Measurements from ENCODE around the gene VDR.
"Not testable (repeated sequence)": the region's sequence is repeated elsewhere in the genome, so short reads cannot be mapped to it uniquely, and the experiment has no call there.

The VDR gene

GRCh38 chr12:47811581-47812484 lies 93.0 kb downstream of the VDR start:
- Histone ChIP-seq H3K36me3 (ENCODE audit: control insufficient read depth, insufficient read depth, low read length) (no peaks in the 10 kb centered on the region), H3K9me3 (ENCODE audit: control insufficient read depth, insufficient read depth, low read length) (no peaks in the 10 kb centered on the region), H3K27me3 (ENCODE audit: control insufficient read depth, insufficient read depth, low read length) (no peaks in the 10 kb centered on the region), H3K9ac (ENCODE audit: low read depth, low read length) (no peak overlapping the region), H3K4me1 (ENCODE audit: control insufficient read depth, insufficient read depth, low read length) (peaks cover 43% of the 10 kb centered on the region), H3K4me3 (ENCODE audit: low read depth, low read length) (peak overlapping the region; percentile 27)

- Histone ChIP-seq H3K9ac (ENCODE audit: low read depth, low read length) (no peak overlapping the region), H3K36me3 (ENCODE audit: control insufficient read depth, insufficient read depth, low read length) (no peaks in the 10 kb centered on the region), H3K9me3 (ENCODE audit: control insufficient read depth, insufficient read depth, low read length) (no peaks in the 10 kb centered on the region), H3K4me1 (ENCODE audit: control insufficient read depth, insufficient read depth, low read length) (peaks cover 40% of the 10 kb centered on the region), H3K27me3 (ENCODE audit: control insufficient read depth, insufficient read depth, low read length) (no peaks in the 10 kb centered on the region), H3K4me3 (ENCODE audit: low read depth, low read length) (no peak overlapping the region)
Measured at GRCh38 chr12:47811072-47811396, 93.8 kb downstream of the VDR start.

GRCh38 chr12:47809518-47809917 lies 95.3 kb downstream of the VDR start:
- peaks cover 40% of the 10 kb centered on the region for H3K4me1 ChIP-seq (ENCODE audit: control insufficient read depth, insufficient read depth, low read length)
- not testable (repeated sequence) for H3K9ac ChIP-seq (ENCODE audit: low read depth, low read length); H3K27me3 ChIP-seq (ENCODE audit: control insufficient read depth, insufficient read depth, low read length); H3K9me3 ChIP-seq (ENCODE audit: control insufficient read depth, insufficient read depth, low read length); H3K4me3 ChIP-seq (ENCODE audit: low read depth, low read length); H3K36me3 ChIP-seq (ENCODE audit: control insufficient read depth, insufficient read depth, low read length)

DNA sequence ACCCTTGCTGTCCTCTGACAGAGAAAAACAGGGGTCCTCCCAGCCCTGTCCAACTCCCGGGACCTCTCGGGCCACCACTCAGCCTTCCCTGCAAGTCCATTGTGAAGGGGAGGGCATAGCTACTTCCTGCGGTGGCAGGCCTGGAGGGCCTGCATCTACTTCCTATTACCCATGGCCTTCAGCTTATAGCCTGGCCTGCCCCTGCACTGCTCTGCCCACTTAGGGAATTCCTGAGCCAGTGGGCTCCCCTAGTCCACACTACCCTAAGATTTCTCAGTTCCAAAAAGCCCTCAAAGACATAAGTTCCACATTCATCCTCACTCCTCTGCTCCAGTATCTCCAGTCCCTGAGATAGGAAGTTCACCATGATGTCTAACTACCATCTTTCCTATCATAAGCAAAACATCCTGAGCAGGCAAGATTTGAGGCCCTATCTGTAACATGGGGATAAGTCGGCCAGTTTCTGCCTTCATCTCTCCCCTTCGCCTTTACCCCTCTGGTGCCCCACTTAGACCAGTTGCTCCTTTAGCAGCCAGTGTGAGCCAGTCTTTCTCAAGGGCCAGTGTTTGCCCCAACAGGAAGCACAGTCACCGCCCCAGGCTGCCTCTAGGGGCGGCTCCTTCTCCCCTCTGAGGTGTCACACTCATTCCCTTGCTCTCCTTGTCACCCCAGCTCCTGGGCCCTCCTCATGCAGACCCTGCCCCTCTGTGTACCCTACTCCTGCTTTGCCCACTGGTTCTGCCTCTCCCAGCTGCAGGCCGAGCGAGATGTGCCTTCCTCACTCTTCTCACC lies 96.0 kb downstream of the VDR start:
- H3K27me3 ChIP-seq (ENCODE audit: control insufficient read depth, insufficient read depth, low read length) = no peaks in the 10 kb centered on the region
- peaks cover 37% of the 10 kb centered on the region for H3K4me1 ChIP-seq (ENCODE audit: control insufficient read depth, insufficient read depth, low read length)
- no peaks in the 10 kb centered on the region for H3K9me3 ChIP-seq (ENCODE audit: control insufficient read depth, insufficient read depth, low read length)
- H3K9ac ChIP-seq (ENCODE audit: low read depth, low read length) = no peak overlapping the region
- peaks cover 12% of the 10 kb centered on the region for H3K36me3 ChIP-seq (ENCODE audit: control insufficient read depth, insufficient read depth, low read length)
- H3K4me3 ChIP-seq (ENCODE audit: low read depth, low read length) = no peak overlapping the region

GRCh38 chr12:47808050-47808449 lies 96.7 kb downstream of the VDR start:
- no peaks in the 10 kb centered on the region for H3K9me3 ChIP-seq (ENCODE audit: control insufficient read depth, insufficient read depth, low read length)
- no peak overlapping the region for H3K4me3 ChIP-seq (ENCODE audit: low read depth, low read length)
- H3K9ac ChIP-seq (ENCODE audit: low read depth, low read length) = no peak overlapping the region
- peaks cover 12% of the 10 kb centered on the region for H3K36me3 ChIP-seq (ENCODE audit: control insufficient read depth, insufficient read depth, low read length)
- H3K4me1 ChIP-seq (ENCODE audit: control insufficient read depth, insufficient read depth, low read length) = peaks cover 32% of the 10 kb centered on the region
- H3K27me3 ChIP-seq (ENCODE audit: control insufficient read depth, insufficient read depth, low read length) = no peaks in the 10 kb centered on the region

GRCh38 chr12:47807338-47807737 lies 97.5 kb downstream of the VDR start:
- Histone ChIP-seq H3K4me1 (ENCODE audit: control insufficient read depth, insufficient read depth, low read length) (peaks cover 34% of the 10 kb centered on the region), H3K9ac (ENCODE audit: low read depth, low read length) (no peak overlapping the region), H3K36me3 (ENCODE audit: control insufficient read depth, insufficient read depth, low read length) (peaks cover 12% of the 10 kb centered on the region)

GRCh38 chr12:47805417-47805816 lies 99.4 kb downstream of the VDR start:
- no peaks in the 10 kb centered on the region for H3K27me3 ChIP-seq (ENCODE audit: control insufficient read depth, insufficient read depth, low read length)
- H3K36me3 ChIP-seq (ENCODE audit: control insufficient read depth, insufficient read depth, low read length) = peaks cover 23% of the 10 kb centered on the region
- H3K9ac ChIP-seq (ENCODE audit: low read depth, low read length) = no peak overlapping the region
- no peak overlapping the region for H3K4me3 ChIP-seq (ENCODE audit: low read depth, low read length)
- no peaks in the 10 kb centered on the region for H3K9me3 ChIP-seq (ENCODE audit: control insufficient read depth, insufficient read depth, low read length)
- peaks cover 21% of the 10 kb centered on the region for H3K4me1 ChIP-seq (ENCODE audit: control insufficient read depth, insufficient read depth, low read length)

More at GRCh38 chr12:47807338-47807737, 97.5 kb downstream of the VDR start:
- Histone ChIP-seq H3K27me3 (ENCODE audit: control insufficient read depth, insufficient read depth, low read length) (no peaks in the 10 kb centered on the region), H3K4me3 (ENCODE audit: low read depth, low read length) (no peak overlapping the region), H3K9me3 (ENCODE audit: control insufficient read depth, insufficient read depth, low read length) (no peaks in the 10 kb centered on the region)

- no peaks in the 10 kb centered on the region for H3K9me3 ChIP-seq (ENCODE audit: control insufficient read depth, insufficient read depth, low read length)
- no peak overlapping the region for H3K4me3 ChIP-seq (ENCODE audit: low read depth, low read length)
- peaks cover 17% of the 10 kb centered on the region for H3K4me1 ChIP-seq (ENCODE audit: control insufficient read depth, insufficient read depth, low read length)
- no peaks in the 10 kb centered on the region for H3K27me3 ChIP-seq (ENCODE audit: control insufficient read depth, insufficient read depth, low read length)
- H3K9ac ChIP-seq (ENCODE audit: low read depth, low read length) = no peak overlapping the region
- H3K36me3 ChIP-seq (ENCODE audit: control insufficient read depth, insufficient read depth, low read length) = peaks cover 23% of the 10 kb centered on the region
Measured at GRCh38 chr12:47804171-47804570, 100.6 kb downstream of the VDR start.

GRCh38 chr12:47803191-47803875 lies 101.5 kb downstream of the VDR start:
- Histone ChIP-seq H3K36me3 (ENCODE audit: control insufficient read depth, insufficient read depth, low read length) (peaks cover 23% of the 10 kb centered on the region), H3K4me3 (ENCODE audit: low read depth, low read length) (no peak overlapping the region), H3K9ac (ENCODE audit: low read depth, low read length) (no peak overlapping the region), H3K27me3 (ENCODE audit: control insufficient read depth, insufficient read depth, low read length) (no peaks in the 10 kb centered on the region), H3K4me1 (ENCODE audit: control insufficient read depth, insufficient read depth, low read length) (peaks cover 12% of the 10 kb centered on the region), H3K9me3 (ENCODE audit: control insufficient read depth, insufficient read depth, low read length) (no peaks in the 10 kb centered on the region)

- Histone ChIP-seq H3K4me3 (ENCODE audit: low read depth, low read length) (no peak overlapping the region), H3K9ac (ENCODE audit: low read depth, low read length) (no peak overlapping the region), H3K27me3 (ENCODE audit: control insufficient read depth, insufficient read depth, low read length) (no peaks in the 10 kb centered on the region), H3K4me1 (ENCODE audit: control insufficient read depth, insufficient read depth, low read length) (peaks cover 9% of the 10 kb centered on the region), H3K9me3 (ENCODE audit: control insufficient read depth, insufficient read depth, low read length) (no peaks in the 10 kb centered on the region), H3K36me3 (ENCODE audit: control insufficient read depth, insufficient read depth, low read length) (peaks cover 25% of the 10 kb centered on the region)
Measured at GRCh38 chr12:47802312-47802711, 102.5 kb downstream of the VDR start.

DNA sequence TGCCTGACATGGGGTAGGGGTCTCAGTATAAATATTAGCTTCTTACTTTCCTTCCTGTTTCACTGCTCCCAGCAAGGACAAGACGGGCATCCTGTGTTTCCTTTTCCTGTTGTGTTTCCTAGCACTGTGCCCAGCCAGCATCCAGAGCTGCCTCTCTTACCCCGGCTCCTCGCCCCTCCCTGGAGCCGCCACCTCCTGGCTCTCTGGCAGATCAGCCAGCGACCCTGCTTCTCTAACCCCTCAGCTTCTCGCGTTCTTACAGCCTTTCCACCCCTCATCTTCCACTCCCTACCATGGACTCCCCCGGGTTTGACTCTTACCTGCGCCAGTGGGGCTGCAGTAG lies 102.9 kb downstream of the VDR start:
- H3K9me3 ChIP-seq (ENCODE audit: control insufficient read depth, insufficient read depth, low read length) = no peaks in the 10 kb centered on the region
- H3K27me3 ChIP-seq (ENCODE audit: control insufficient read depth, insufficient read depth, low read length) = no peaks in the 10 kb centered on the region
- H3K4me3 ChIP-seq (ENCODE audit: low read depth, low read length) = no peak overlapping the region
- H3K4me1 ChIP-seq (ENCODE audit: control insufficient read depth, insufficient read depth, low read length) = peaks cover 9% of the 10 kb centered on the region
- no peak overlapping the region for H3K9ac ChIP-seq (ENCODE audit: low read depth, low read length)
- peaks cover 26% of the 10 kb centered on the region for H3K36me3 ChIP-seq (ENCODE audit: control insufficient read depth, insufficient read depth, low read length)
